C4-2B (cell line): Measurements from ENCODE around the gene GRM4.

Source experiments
- ZFX ChIP-seq: fragments of 450-650 bp; IDR thresholded peaks from 2 replicates; pipeline ENCODE4 v1.6.1; 2017
- TF ChIP-seq, protein P1 (sequence below): fragments of 450-650 bp; conservative IDR thresholded peaks from 2 replicates; pipeline ENCODE4 v1.5.1; 2017; ENCODE audit warnings: mild to moderate bottlenecking

GRCh38 chr6:33994472-33995308, 151.2 kb downstream of the GRM4 start:
- TF ChIP-seq, protein P1, sequence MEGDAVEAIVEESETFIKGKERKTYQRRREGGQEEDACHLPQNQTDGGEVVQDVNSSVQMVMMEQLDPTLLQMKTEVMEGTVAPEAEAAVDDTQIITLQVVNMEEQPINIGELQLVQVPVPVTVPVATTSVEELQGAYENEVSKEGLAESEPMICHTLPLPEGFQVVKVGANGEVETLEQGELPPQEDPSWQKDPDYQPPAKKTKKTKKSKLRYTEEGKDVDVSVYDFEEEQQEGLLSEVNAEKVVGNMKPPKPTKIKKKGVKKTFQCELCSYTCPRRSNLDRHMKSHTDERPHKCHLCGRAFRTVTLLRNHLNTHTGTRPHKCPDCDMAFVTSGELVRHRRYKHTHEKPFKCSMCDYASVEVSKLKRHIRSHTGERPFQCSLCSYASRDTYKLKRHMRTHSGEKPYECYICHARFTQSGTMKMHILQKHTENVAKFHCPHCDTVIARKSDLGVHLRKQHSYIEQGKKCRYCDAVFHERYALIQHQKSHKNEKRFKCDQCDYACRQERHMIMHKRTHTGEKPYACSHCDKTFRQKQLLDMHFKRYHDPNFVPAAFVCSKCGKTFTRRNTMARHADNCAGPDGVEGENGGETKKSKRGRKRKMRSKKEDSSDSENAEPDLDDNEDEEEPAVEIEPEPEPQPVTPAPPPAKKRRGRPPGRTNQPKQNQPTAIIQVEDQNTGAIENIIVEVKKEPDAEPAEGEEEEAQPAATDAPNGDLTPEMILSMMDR, result no peak
- no peak for TF ChIP-seq ZFX
